ENCODE data around the gene TRIM16.
A peak's percentile ranks its signal among the peaks of the same experiment; 100 is the strongest.
"Not testable (repeated sequence)": the region's sequence is repeated elsewhere in the genome, so short reads cannot be mapped to it uniquely, and the experiment has no call there.

TRIM16 gene

DNA sequence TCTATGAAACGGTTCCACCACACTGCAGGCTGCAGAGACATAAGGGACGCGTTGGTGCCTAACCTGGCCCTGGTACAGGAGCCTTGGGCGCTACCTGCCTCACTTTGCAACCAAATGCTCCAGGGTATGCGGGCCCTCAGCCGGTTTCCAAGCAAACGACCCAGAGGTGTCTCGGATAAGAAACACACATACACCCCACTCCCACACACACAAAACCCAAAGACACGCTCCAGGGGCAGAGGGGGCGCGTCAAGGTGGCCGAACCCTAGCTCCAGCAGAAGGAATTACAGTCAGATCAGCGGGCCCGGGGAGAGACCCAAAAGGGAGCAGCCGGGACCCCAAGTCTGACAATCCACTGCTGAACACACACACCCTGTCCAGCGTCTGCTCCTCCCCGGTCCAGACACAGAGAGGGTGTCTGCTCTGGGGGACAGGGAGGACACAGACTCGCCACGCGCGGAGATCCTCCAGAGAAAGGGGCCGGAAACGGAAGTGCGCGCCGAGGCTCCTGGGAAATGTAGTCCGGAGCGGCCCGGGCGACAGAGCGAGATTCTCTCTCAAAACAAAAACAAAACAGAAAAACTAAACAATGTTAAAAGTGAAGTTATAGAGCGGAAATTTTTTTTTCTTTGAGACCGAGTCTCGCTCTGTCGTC lies at the start of gene TRIM16:
TSS of gene TRIM16 (minus strand) at position 488 of the 655 bp plus-strand sequence. CDS start 32,702 bp downstream, outside the sequence.
- peak; percentile 25 for TF ChIP-seq CTCF (conservative IDR thresholded peaks at IDR 0.05; ENCODE audit: low read depth)
- peak; percentile 13 for DNase-seq (ENCODE audit: low spot score)
- peak within 1 kb of the TSS; percentile 61 for H3K27ac ChIP-seq
- CTCF ChIA-PET; POLR2A ChIA-PET (ENCODE audit: low non-redundant PET): not testable (repeated sequence)

GRCh38 chr17:15733174-15733789 lies 49.2 kb upstream of the TRIM16 start:
- CTCF ChIA-PET; POLR2A ChIA-PET (ENCODE audit: low non-redundant PET); DNase-seq (ENCODE audit: low spot score); H3K27ac ChIP-seq: not testable (repeated sequence)

- CTCF ChIA-PET; POLR2A ChIA-PET (ENCODE audit: low non-redundant PET); DNase-seq (ENCODE audit: low spot score); H3K27ac ChIP-seq: not testable (repeated sequence)
Measured at GRCh38 chr17:15731900-15732299, 47.8 kb upstream of the TRIM16 start, which contains the start of gene TBC1D26. Gene TBC1D26 (plus strand): TSS chr17:15732283. CDS start chr17:15735349, 3,066 bp downstream.

- POLR2A ChIA-PET (ENCODE audit: low non-redundant PET); H3K27ac ChIP-seq; DNase-seq (ENCODE audit: low spot score): not testable (repeated sequence)
- CTCF ChIA-PET = interaction anchor here (0.6 kb wide), 1 partner anchor 18 kb away, joined by 3 read pairs; no protein-coding TSS in a partner anchor
Measured at GRCh38 chr17:15730535-15730934, 46.4 kb upstream of the TRIM16 start.

- CTCF ChIA-PET; DNase-seq (ENCODE audit: low spot score); H3K27ac ChIP-seq; POLR2A ChIA-PET (ENCODE audit: low non-redundant PET): not testable (repeated sequence)
Measured at GRCh38 chr17:15716601-15717563, 32.8 kb upstream of the TRIM16 start.

- CTCF ChIA-PET; H3K27ac ChIP-seq; DNase-seq (ENCODE audit: low spot score); POLR2A ChIA-PET (ENCODE audit: low non-redundant PET): not testable (repeated sequence)
Measured at GRCh38 chr17:15708879-15709278, 24.8 kb upstream of the TRIM16 start.

DNA sequence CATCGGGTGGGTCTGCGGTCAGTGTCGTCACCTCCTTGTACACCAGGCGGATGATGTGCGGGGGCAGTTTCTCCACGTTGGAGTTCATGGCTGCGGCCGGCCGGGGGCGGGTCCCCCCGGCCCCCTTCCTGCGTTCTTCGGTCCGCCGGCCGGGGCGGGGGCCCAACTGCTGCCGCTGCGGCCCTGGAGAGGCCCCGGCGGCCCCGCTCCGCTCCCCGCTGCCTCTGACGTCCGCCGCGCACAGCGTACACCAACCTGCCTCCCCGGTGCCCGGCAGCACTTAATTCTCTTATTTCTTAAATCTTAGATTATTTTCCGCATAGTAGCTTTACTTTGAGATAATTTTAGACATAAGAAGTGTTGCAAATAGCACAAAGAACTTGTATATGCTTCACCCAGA lies 20.7 kb upstream of the TRIM16 start:
- POLR2A ChIA-PET (ENCODE audit: low non-redundant PET); CTCF ChIA-PET: not testable (repeated sequence)

GRCh38 chr17:15704239-15704638 lies 20.1 kb upstream of the TRIM16 start:
- POLR2A ChIA-PET (ENCODE audit: low non-redundant PET); CTCF ChIA-PET; DNase-seq (ENCODE audit: low spot score); H3K27ac ChIP-seq: not testable (repeated sequence)

More for the DNA sequence above, 20.7 kb upstream of the TRIM16 start:
- DNase-seq (ENCODE audit: low spot score); H3K27ac ChIP-seq: not testable (repeated sequence)

DNA sequence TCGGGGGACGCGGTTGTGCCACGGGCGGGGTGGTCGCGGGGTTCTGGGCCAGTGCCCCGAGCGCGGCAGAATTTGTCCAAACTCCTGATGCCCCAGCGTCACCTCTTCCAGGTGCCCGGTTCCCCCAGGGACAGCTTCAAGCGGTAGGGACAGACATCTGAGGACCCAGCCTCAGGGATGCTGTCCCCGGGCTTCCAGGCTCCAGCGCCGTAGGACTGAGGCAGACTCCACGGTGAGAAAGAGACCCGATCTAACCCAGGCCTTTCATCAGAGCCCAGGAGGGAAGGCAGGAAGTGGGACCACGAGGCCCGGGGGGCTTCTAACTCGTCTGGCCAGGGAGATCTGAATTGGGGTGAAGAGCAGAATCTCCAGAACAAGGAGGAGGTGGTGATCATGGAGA lies 15.8 kb upstream of the TRIM16 start:
- CTCF ChIA-PET; DNase-seq (ENCODE audit: low spot score); POLR2A ChIA-PET (ENCODE audit: low non-redundant PET): not testable (repeated sequence)
- H3K27ac ChIP-seq = peak overlapping the region; percentile 44

GRCh38 chr17:15699413-15699924 lies 15.4 kb upstream of the TRIM16 start, which contains the start of gene ZNF286A:
Gene ZNF286A (plus strand): TSS chr17:15699752. CDS start chr17:15700330, 578 bp downstream.
- POLR2A ChIA-PET (ENCODE audit: low non-redundant PET); CTCF ChIA-PET: not testable (repeated sequence)
- H3K27ac ChIP-seq = peak within 1 kb of the TSS; percentile 44
- DNase-seq (ENCODE audit: low spot score) = peak; percentile 91

GRCh38 chr17:15698967-15699366 lies 14.9 kb upstream of the TRIM16 start:
- POLR2A ChIA-PET (ENCODE audit: low non-redundant PET); DNase-seq (ENCODE audit: low spot score); CTCF ChIA-PET: not testable (repeated sequence)
- peak overlapping the region; percentile 44 for H3K27ac ChIP-seq

DNA sequence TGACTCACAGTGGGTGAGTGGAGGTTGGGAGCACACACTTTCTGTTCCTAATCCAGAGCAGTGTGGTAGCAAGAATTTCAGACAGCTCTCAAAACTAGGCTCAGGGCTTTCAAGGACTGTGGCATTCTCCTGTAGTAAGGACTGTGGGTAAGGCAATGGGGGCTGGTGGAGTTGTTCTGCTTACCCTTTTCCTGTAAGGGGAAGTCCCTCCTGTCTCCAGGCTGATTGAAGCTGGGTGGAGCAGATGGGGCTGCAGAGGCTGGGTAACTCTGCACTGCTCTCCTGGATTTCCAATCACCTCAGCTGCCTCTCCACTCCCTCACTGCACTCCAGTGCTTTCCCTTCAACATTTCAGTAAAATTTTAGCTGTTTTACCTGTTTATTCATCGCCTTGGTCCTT lies 3.4 kb upstream of the TRIM16 start:
- H3K27ac ChIP-seq; POLR2A ChIA-PET (ENCODE audit: low non-redundant PET); CTCF ChIA-PET; DNase-seq (ENCODE audit: low spot score): not testable (repeated sequence)

- CTCF ChIA-PET; DNase-seq (ENCODE audit: low spot score); POLR2A ChIA-PET (ENCODE audit: low non-redundant PET); H3K27ac ChIP-seq: not testable (repeated sequence)
Measured at GRCh38 chr17:15683135-15683534, 976 bp downstream of the TRIM16 start.

GRCh38 chr17:15675991-15676390 lies 8.1 kb downstream of the TRIM16 start:
- H3K27ac ChIP-seq; POLR2A ChIA-PET (ENCODE audit: low non-redundant PET); CTCF ChIA-PET; DNase-seq (ENCODE audit: low spot score): not testable (repeated sequence)

DNA sequence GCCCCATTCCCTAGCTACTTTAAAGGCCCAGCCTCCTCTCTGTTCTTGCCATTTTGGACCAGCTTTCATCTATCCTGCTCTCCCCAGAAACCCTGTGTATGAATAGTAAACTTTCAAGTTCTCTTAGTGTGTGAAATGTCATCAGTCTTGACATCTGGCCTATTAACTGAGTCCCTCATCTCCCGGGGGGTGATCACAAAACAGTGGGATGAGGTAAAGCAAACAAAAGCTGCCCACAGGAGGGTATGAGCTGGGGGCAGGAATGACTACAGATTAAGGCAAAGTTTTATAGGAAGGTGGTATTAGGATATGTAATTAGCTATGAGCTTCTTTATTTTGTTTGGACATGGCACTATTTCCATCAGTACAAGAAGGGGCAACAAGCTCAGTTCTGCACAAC lies 9.5 kb downstream of the TRIM16 start:
- H3K27ac ChIP-seq; DNase-seq (ENCODE audit: low spot score); POLR2A ChIA-PET (ENCODE audit: low non-redundant PET): not testable (repeated sequence)
- CTCF ChIA-PET = interaction anchor here (0.6 kb wide), 1 partner anchor 340 kb away, joined by 3 read pairs; no protein-coding TSS in a partner anchor

GRCh38 chr17:15669526-15669925 lies 14.6 kb downstream of the TRIM16 start:
- DNase-seq (ENCODE audit: low spot score); CTCF ChIA-PET; POLR2A ChIA-PET (ENCODE audit: low non-redundant PET); H3K27ac ChIP-seq: not testable (repeated sequence)

Data from RWPE1 (cell line).